GM19452 (cell line): ENCODE measurements around the gene ANKK1.

Experiments
- ATAC-seq: cut with Tn5 transposase; IDR thresholded peaks from one replicate; pipeline ENCODE4 v1.9.1; 2021; ENCODE audit not compliant: unreplicated experiment

Gene ANKK1

DNA sequence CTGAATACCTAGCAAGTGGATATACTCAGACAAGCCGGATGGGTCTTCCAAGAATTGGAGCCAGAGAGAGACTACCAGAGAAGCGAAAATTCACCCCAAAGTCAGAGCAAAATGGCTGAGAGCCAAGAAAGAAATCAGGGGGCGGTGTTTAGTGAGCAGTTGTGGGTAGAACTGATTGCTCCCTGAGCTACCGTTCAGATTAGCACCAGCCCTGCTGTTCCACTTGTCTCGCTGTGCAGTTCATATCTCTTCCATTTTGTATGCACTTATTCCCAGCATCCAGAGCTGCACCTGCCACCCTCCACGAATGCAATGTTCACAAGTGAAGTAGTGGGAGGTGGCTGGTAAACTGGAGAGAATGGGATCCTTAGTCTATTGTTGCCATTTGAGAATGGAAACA lies 62.2 kb downstream of the ANKK1 start:
- ATAC-seq = no peak
